ENCODE data around the gene CTSD.

The CTSD gene

GRCh38 chr11:1797391-1798125, 33.8 kb upstream of the CTSD start:
- no peak overlapping the region for H3K4me2 ChIP-seq
- H3K27ac ChIP-seq, result no peak overlapping the region
- no peak for TF ChIP-seq Cebpa-rat (IDR thresholded peaks at IDR 0.05)
- H3K9me3 ChIP-seq, result no peaks in the 10 kb centered on the region
- H4K20me1 ChIP-seq, result no peaks in the 10 kb centered on the region
- H3K4me3 ChIP-seq, result no peak overlapping the region
- H3K27me3 ChIP-seq, result no peaks in the 10 kb centered on the region
- H3K9ac ChIP-seq, result no peak overlapping the region
- no peaks in the 10 kb centered on the region for H3K36me3 ChIP-seq
- H3K4me1 ChIP-seq, result peaks cover 11% of the 10 kb centered on the region

- Histone ChIP-seq H3K4me1 (peaks cover 19% of the 10 kb centered on the region), H3K27ac (no peak overlapping the region), H3K9me3 (no peaks in the 10 kb centered on the region), H3K4me3 (no peak overlapping the region), H3K9ac (no peak overlapping the region), H3K4me2 (no peak overlapping the region), H4K20me1 (no peaks in the 10 kb centered on the region), H3K36me3 (no peaks in the 10 kb centered on the region), H3K27me3 (no peaks in the 10 kb centered on the region)
- no peak for TF ChIP-seq Cebpa-rat (IDR thresholded peaks at IDR 0.05)
Measured at GRCh38 chr11:1796413-1797011, 32.8 kb upstream of the CTSD start.

GRCh38 chr11:1793081-1793480, 29.4 kb upstream of the CTSD start:
- H3K4me2 ChIP-seq, result peak overlapping the region; percentile 70
- H3K4me3 ChIP-seq, result no peak overlapping the region

GRCh38 chr11:1792461-1792860, 28.7 kb upstream of the CTSD start:
- no peak for TF ChIP-seq Cebpa-rat (IDR thresholded peaks at IDR 0.05)
- H3K4me2 ChIP-seq, result peak overlapping the region; percentile 70

More at GRCh38 chr11:1793081-1793480, 29.4 kb upstream of the CTSD start:
- H3K4me1 ChIP-seq, result peaks cover 19% of the 10 kb centered on the region
- TF ChIP-seq Cebpa-rat (IDR thresholded peaks at IDR 0.05), result no peak
- H3K27me3 ChIP-seq, result no peaks in the 10 kb centered on the region
- H4K20me1 ChIP-seq, result no peaks in the 10 kb centered on the region
- no peaks in the 10 kb centered on the region for H3K9me3 ChIP-seq
- no peaks in the 10 kb centered on the region for H3K36me3 ChIP-seq
- H3K9ac ChIP-seq, result no peak overlapping the region
- no peak overlapping the region for H3K27ac ChIP-seq

GRCh38 chr11:1791912-1792311, 28.2 kb upstream of the CTSD start:
- no peaks in the 10 kb centered on the region for H4K20me1 ChIP-seq
- TF ChIP-seq Cebpa-rat (IDR thresholded peaks at IDR 0.05), result no peak
- H3K4me1 ChIP-seq, result peaks cover 19% of the 10 kb centered on the region
- no peaks in the 10 kb centered on the region for H3K27me3 ChIP-seq
- H3K4me2 ChIP-seq, result peak overlapping the region; percentile 70
- H3K36me3 ChIP-seq, result no peaks in the 10 kb centered on the region
- no peak overlapping the region for H3K4me3 ChIP-seq
- H3K27ac ChIP-seq, result no peak overlapping the region
- no peak overlapping the region for H3K9ac ChIP-seq
- H3K9me3 ChIP-seq, result no peaks in the 10 kb centered on the region

More at GRCh38 chr11:1792461-1792860, 28.7 kb upstream of the CTSD start:
- Histone ChIP-seq H3K4me1 (peaks cover 19% of the 10 kb centered on the region), H3K36me3 (no peaks in the 10 kb centered on the region), H3K4me3 (no peak overlapping the region), H3K27ac (no peak overlapping the region), H4K20me1 (no peaks in the 10 kb centered on the region), H3K9me3 (no peaks in the 10 kb centered on the region), H3K27me3 (no peaks in the 10 kb centered on the region), H3K9ac (no peak overlapping the region)

- H3K4me3 ChIP-seq, result no peak overlapping the region
- no peak overlapping the region for H3K27ac ChIP-seq
- H3K9ac ChIP-seq, result no peak overlapping the region
- H3K36me3 ChIP-seq, result no peaks in the 10 kb centered on the region
- peaks cover 13% of the 10 kb centered on the region; the same call in 1 of the 2 replicates for H3K27me3 ChIP-seq
- no peak for TF ChIP-seq Cebpa-rat (IDR thresholded peaks at IDR 0.05)
- H3K4me2 ChIP-seq, result 0 out of 2 replicates have a peak overlapping the region, but pooled peaks have one; percentile 2
- H3K4me1 ChIP-seq, result peaks cover 28% of the 10 kb centered on the region
- peaks cover 11% of the 10 kb centered on the region; the same call in 1 of the 2 replicates for H4K20me1 ChIP-seq
- H3K9me3 ChIP-seq, result no peaks in the 10 kb centered on the region
Measured at GRCh38 chr11:1786466-1786865, 22.7 kb upstream of the CTSD start.

- no peak overlapping the region for H3K9ac ChIP-seq
- peaks cover 13% of the 10 kb centered on the region; the same call in 1 of the 2 replicates for H3K27me3 ChIP-seq
- no peaks in the 10 kb centered on the region for H3K9me3 ChIP-seq
- TF ChIP-seq Cebpa-rat (IDR thresholded peaks at IDR 0.05), result no peak
- H3K4me2 ChIP-seq, result 0 out of 2 replicates have a peak overlapping the region, but pooled peaks have one; percentile 2
- peaks cover 34% of the 10 kb centered on the region for H3K4me1 ChIP-seq
- H3K27ac ChIP-seq, result no peak overlapping the region
- no peaks in the 10 kb centered on the region for H3K36me3 ChIP-seq
- H3K4me3 ChIP-seq, result no peak overlapping the region
- peaks cover 17% of the 10 kb centered on the region; the same call in 1 of the 2 replicates for H4K20me1 ChIP-seq
Measured at GRCh38 chr11:1785749-1786413, 22.2 kb upstream of the CTSD start.

- Histone ChIP-seq H3K4me2 (no peak overlapping the region), H3K9ac (no peak overlapping the region), H3K9me3 (no peaks in the 10 kb centered on the region), H3K27me3 (peaks cover 13% of the 10 kb centered on the region; the same call in 1 of the 2 replicates), H3K36me3 (no peaks in the 10 kb centered on the region), H3K27ac (no peak overlapping the region), H3K4me1 (peaks cover 42% of the 10 kb centered on the region), H3K4me3 (no peak overlapping the region), H4K20me1 (peaks cover 20% of the 10 kb centered on the region; the same call in 1 of the 2 replicates)
- no peak for TF ChIP-seq Cebpa-rat (IDR thresholded peaks at IDR 0.05)
Measured at GRCh38 chr11:1784761-1785650, 21.3 kb upstream of the CTSD start.

Data from BLaER1 (cell line).